OCI-LY3 (cell line): Measurements from ENCODE around the gene MUCL3.
A peak's percentile ranks its signal among the peaks of the same experiment; 100 is the strongest.
"Not testable (repeated sequence)": the region's sequence is repeated elsewhere in the genome, so short reads cannot be mapped to it uniquely, and the experiment has no call there.

Experiments
- H2AFZ ChIP-seq: fragments of 200-600, 300-600 bp; shearing (Covaris generic); 2 replicates; pipeline ENCODE4 v1.6.0; 2014; ENCODE audit warnings: antibody characterized with exemption, low read depth, low read length
- H3K27ac ChIP-seq: fragments of 200-600, 300-600 bp; sonication (generic); 2 replicates; pipeline ENCODE4 v1.5.1; 2014; ENCODE audit warnings: mild to moderate bottlenecking, low read length, moderate library complexity, mixed read lengths
- H3K27me3 ChIP-seq: fragments of 200-600, 300-600 bp; sonication (generic); 2 replicates; pipeline ENCODE4 v1.6.1; 2014; ENCODE audit warnings: low read depth, low read length, mixed read lengths
- H3K36me3 ChIP-seq: fragments of 200-600, 300-600 bp; sonication (generic); replicated peaks from 2 replicates; pipeline ENCODE3; 2014; ENCODE audit warnings: low read depth, low read length, mixed read lengths
- H3K4me1 ChIP-seq: fragments of 300-600, 200-600 bp; sonication (generic); 2 replicates; pipeline ENCODE4 v1.6.1; 2014; ENCODE audit warnings: low read length, mixed read lengths
- H3K4me2 ChIP-seq: fragments of 200-600, 300-600 bp; sonication (generic); 2 replicates; pipeline ENCODE4 v1.6.1; 2014; ENCODE audit warnings: low read length, mixed read lengths
- H3K4me3 ChIP-seq: fragments of 300-600, 200-600 bp; sonication (generic); 2 replicates; pipeline ENCODE4 v1.5.1; 2014; ENCODE audit warnings: antibody characterized with exemption, mild to moderate bottlenecking, low read length, moderate library complexity
- H3K79me2 ChIP-seq: fragments of 300-600, 200-600 bp; shearing (Covaris generic); 2 replicates; pipeline ENCODE4 v1.6.1; 2014; ENCODE audit warnings: mild to moderate bottlenecking, low read length, mixed read lengths
- H3K9ac ChIP-seq: fragments of 300-600, 200-600 bp; shearing (Covaris generic); 2 replicates; pipeline ENCODE4 v1.6.0; 2014; ENCODE audit warnings: mild to moderate bottlenecking, low read length, moderate library complexity
- H3K9me3 ChIP-seq: fragments of 200-600, 300-600 bp; shearing (Covaris generic); 2 replicates; pipeline ENCODE4 v1.6.1; 2014; ENCODE audit warnings: low read length, mixed read lengths; ENCODE audit not compliant: insufficient read depth
- H4K20me1 ChIP-seq: fragments of 200-600, 300-600 bp; sonication (generic); 2 replicates; pipeline ENCODE4 v1.6.1; 2016; ENCODE audit warnings: low read length, mixed read lengths; ENCODE audit not compliant: insufficient read depth
- EZH2phosphoT487 ChIP-seq: fragments of 200-600 bp; shearing (Covaris generic); IDR thresholded peaks from 2 replicates; pipeline ENCODE4 v1.6.1; 2018; ENCODE audit warnings: antibody characterized with exemption, mixed run types, low read depth
- TF ChIP-seq, protein P1 (sequence below): fragments of 200-600, 300-600 bp; sonication (generic); IDR thresholded peaks from 2 replicates; pipeline ENCODE4 v1.5.1; 2014; ENCODE audit warnings: antibody characterized with exemption, low read length, low read depth

The MUCL3 gene

GRCh38 chr6:30990422-30991086 is 49.8 kb downstream of the MUCL3 start:
- H3K9me3 ChIP-seq, result no peaks in the 10 kb centered on the region
- peak overlapping the region; percentile 65 for H2AFZ ChIP-seq
- peaks cover 2% of the 10 kb centered on the region; the same call in 1 of the 2 replicates for H3K4me1 ChIP-seq
- H3K27me3 ChIP-seq, result no peaks in the 10 kb centered on the region
- peak overlapping the region; percentile 23 for H3K4me3 ChIP-seq
- H3K4me2 ChIP-seq, result peak overlapping the region; percentile 33
- no peak overlapping the region for H3K9ac ChIP-seq
- no peak overlapping the region for H3K27ac ChIP-seq
- TF ChIP-seq, protein P1, sequence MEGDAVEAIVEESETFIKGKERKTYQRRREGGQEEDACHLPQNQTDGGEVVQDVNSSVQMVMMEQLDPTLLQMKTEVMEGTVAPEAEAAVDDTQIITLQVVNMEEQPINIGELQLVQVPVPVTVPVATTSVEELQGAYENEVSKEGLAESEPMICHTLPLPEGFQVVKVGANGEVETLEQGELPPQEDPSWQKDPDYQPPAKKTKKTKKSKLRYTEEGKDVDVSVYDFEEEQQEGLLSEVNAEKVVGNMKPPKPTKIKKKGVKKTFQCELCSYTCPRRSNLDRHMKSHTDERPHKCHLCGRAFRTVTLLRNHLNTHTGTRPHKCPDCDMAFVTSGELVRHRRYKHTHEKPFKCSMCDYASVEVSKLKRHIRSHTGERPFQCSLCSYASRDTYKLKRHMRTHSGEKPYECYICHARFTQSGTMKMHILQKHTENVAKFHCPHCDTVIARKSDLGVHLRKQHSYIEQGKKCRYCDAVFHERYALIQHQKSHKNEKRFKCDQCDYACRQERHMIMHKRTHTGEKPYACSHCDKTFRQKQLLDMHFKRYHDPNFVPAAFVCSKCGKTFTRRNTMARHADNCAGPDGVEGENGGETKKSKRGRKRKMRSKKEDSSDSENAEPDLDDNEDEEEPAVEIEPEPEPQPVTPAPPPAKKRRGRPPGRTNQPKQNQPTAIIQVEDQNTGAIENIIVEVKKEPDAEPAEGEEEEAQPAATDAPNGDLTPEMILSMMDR, result no peak
- no peak for TF ChIP-seq EZH2phosphoT487
- H3K36me3 ChIP-seq, result no peaks in the 10 kb centered on the region
- H4K20me1 ChIP-seq, result no peaks in the 10 kb centered on the region
- no peaks in the 10 kb centered on the region for H3K79me2 ChIP-seq

DNA sequence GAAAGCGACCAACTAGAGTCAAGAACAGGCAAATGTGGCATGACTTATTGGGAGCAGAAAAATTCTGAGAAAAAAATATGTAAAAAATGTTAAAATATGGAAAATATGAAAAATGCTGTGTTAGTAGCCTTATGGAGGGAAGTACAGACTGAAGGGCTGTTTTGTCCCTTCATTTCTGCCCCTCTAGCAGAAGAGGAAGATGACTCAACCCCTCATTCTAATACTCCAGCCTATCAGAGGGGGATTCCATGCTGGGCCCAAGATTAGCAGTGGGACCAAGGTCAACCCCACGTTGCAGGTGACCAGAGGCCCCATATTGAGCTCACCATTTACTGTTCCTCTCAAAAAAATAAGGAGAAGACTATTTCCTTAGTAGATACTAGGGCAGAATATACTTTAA is 51.1 kb downstream of the MUCL3 start:
- no peaks in the 10 kb centered on the region for H3K36me3 ChIP-seq
- H3K9ac ChIP-seq, result no peak overlapping the region
- H3K4me2 ChIP-seq, result no peak overlapping the region
- peaks cover 2% of the 10 kb centered on the region; the same call in 1 of the 2 replicates for H3K4me1 ChIP-seq
- no peaks in the 10 kb centered on the region for H3K27me3 ChIP-seq
- H3K4me3 ChIP-seq, result no peak overlapping the region
- H3K79me2 ChIP-seq, result no peaks in the 10 kb centered on the region
- no peak overlapping the region for H2AFZ ChIP-seq
- no peak overlapping the region for H3K27ac ChIP-seq
- TF ChIP-seq, protein P1, result no peak
- H3K9me3 ChIP-seq, result no peaks in the 10 kb centered on the region
- H4K20me1 ChIP-seq, result no peaks in the 10 kb centered on the region

DNA sequence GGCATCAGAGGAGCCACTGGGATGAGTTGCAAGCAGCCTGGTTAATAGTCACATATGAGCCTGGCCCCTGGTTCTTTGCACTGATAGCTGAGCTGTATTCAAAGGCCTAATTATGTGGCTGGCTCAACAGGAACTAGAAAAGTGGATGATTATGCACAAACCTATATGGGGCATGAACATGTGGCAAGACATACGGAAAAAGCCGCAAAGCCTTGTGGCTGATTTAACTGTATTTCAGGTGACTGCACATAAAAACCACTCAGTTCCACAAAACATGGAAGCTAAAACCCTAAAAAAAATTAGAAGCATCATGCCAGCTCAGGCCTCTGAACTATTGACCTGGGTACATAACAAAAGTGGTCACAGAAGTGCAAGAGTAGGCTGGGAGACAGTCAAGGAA is 56.5 kb downstream of the MUCL3 start:
- H3K9me3 ChIP-seq, result no peaks in the 10 kb centered on the region
- no peak overlapping the region for H3K4me2 ChIP-seq
- H3K4me3 ChIP-seq, result no peak overlapping the region
- no peaks in the 10 kb centered on the region for H3K4me1 ChIP-seq
- no peaks in the 10 kb centered on the region for H4K20me1 ChIP-seq
- H2AFZ ChIP-seq, result no peak overlapping the region
- TF ChIP-seq, protein P1, result no peak
- no peak for TF ChIP-seq EZH2phosphoT487
- H3K27me3 ChIP-seq, result no peaks in the 10 kb centered on the region
- H3K79me2 ChIP-seq, result no peaks in the 10 kb centered on the region
- no peak overlapping the region for H3K27ac ChIP-seq
- no peaks in the 10 kb centered on the region for H3K36me3 ChIP-seq
- H3K9ac ChIP-seq, result no peak overlapping the region

DNA sequence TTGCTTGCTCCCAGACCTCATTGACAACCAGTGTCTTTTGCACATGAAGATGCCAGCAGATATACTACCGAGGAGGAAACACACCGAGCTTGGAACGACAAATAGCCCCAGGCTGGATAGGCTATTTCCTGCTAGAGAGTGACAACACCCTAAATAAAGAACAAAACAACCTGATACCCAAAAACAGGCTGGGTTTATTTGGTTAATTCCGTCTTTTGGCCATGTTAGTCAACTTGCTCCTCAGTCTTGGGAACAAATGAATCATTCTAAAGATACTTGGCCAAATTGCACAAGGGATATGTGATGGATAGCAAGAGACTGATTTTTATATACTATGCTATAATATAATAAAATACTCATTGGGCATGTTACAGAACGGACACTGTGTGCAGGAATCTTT is 58.0 kb downstream of the MUCL3 start:
- H3K4me2 ChIP-seq, result no peak overlapping the region
- no peaks in the 10 kb centered on the region for H3K4me1 ChIP-seq
- TF ChIP-seq, protein P1, result no peak
- TF ChIP-seq EZH2phosphoT487, result no peak
- H3K9me3 ChIP-seq, result no peaks in the 10 kb centered on the region
- no peaks in the 10 kb centered on the region for H4K20me1 ChIP-seq
- H3K79me2 ChIP-seq, result no peaks in the 10 kb centered on the region
- no peak overlapping the region for H3K4me3 ChIP-seq
- no peak overlapping the region for H3K27ac ChIP-seq
- H3K27me3 ChIP-seq, result no peaks in the 10 kb centered on the region
- no peak overlapping the region for H3K9ac ChIP-seq
- H2AFZ ChIP-seq, result no peak overlapping the region
- no peaks in the 10 kb centered on the region for H3K36me3 ChIP-seq

DNA sequence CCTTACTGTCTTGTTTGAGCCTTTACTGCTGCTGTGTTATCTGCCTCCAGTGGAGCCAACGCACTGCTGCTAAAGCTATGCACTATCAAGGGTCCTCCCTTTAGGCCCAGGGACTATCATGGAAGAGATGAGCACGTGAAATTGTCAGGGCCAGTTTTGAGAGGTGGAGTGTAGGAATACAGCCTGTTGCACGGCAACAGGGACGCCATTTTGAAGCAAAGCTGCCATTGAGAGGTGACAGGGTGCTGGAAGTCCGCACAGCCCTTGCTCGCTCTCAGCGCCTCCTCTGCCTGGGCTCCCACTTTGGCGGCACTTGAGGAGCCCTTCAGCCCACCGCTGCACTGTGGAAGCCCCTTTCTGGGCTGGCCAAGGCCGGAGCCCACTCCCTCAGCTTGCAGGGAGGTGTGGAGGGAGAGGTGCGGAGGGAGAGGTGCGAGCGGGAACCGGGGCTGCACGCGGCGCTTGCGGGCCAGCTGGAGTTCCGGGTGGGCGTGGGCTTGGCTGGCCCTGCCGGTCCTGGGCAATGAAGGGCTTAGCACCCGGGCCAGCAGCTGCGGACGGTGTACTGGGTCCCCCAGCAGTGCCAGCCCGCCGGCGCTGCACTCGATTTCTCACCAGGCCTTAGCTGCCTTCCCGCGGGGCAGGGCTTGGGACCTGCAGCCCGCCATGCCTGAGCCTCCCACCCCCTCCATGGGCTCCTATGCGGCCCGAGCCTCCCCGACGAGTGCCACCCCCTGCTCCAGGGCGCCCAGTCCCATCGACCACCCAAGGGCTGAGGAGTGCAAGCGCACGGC is 59.5 kb downstream of the MUCL3 start:
- H4K20me1 ChIP-seq, H3K9ac ChIP-seq, H3K4me3 ChIP-seq, H3K79me2 ChIP-seq, H3K36me3 ChIP-seq, H3K27me3 ChIP-seq, H2AFZ ChIP-seq, H3K4me2 ChIP-seq, H3K4me1 ChIP-seq, H3K27ac ChIP-seq, H3K9me3 ChIP-seq: not testable (repeated sequence)
